Esophagus (tissue), 2 donors: Measurements from ENCODE around the gene DSTN. TPM values are rescaled to one million over a fixed set of nuclear protein-coding genes. Genes with fewer than 3 reads are reported as not detected.

Experiments used
- H3K27ac ChIP-seq, 2 donors: one replicate each; pipeline ENCODE4 v1.5.1; 2013; ENCODE audit warnings: low read depth in 2 of 2, mild to moderate bottlenecking in 2 of 2, inconsistent platforms in 1 of 2, low read length in 1 of 2, moderate library complexity in 1 of 2
- H3K27me3 ChIP-seq, 2 donors: one replicate each; pipeline ENCODE4 v1.6.1; 2013; ENCODE audit warnings: low read length in 2 of 2, control low read depth in 1 of 2, mild to moderate bottlenecking in 1 of 2; ENCODE audit not compliant: insufficient read depth in 2 of 2, control insufficient read depth in 1 of 2
- H3K36me3 ChIP-seq, 2 donors: one replicate each; pipeline ENCODE4 v1.6.1; 2013; ENCODE audit warnings: low read length in 1 of 2; ENCODE audit not compliant: control insufficient read depth in 2 of 2, insufficient read depth in 2 of 2
- H3K4me1 ChIP-seq, 2 donors: one replicate each; pipeline ENCODE4 v1.6.1; 2013; ENCODE audit warnings: low read length in 1 of 2; ENCODE audit not compliant: control insufficient read depth in 2 of 2, insufficient read depth in 2 of 2
- H3K4me3 ChIP-seq, 2 donors: one replicate each; pipeline ENCODE4 v1.5.1; 2013; ENCODE audit warnings: low read length in 2 of 2, mild to moderate bottlenecking in 2 of 2, low read depth in 1 of 2, moderate library complexity in 1 of 2
- H3K9me3 ChIP-seq, 2 donors: one replicate each; pipeline ENCODE4 v1.6.1; 2013; ENCODE audit warnings: mild to moderate bottlenecking in 2 of 2, low read depth in 1 of 2, low read length in 1 of 2, moderate library complexity in 1 of 2; ENCODE audit not compliant: control insufficient read depth in 2 of 2, insufficient read depth in 1 of 2
- WGBS, 2 donors: extraction: QIAGEN DNeasy Blood & Tissue Kit; methylation state at CpG; one replicate each; pipeline ENCODE4 v1.1.7; 2013; 5-methylcytosine and 5-hydroxymethylcytosine counted together
- polyA plus RNA-seq, 2 donors: library from polyadenylated mRNA; stranded (reverse); fragments of 200-250 nt; gene quantifications; one replicate each; pipeline ENCODE4 v1.2.3, GENCODE V29; 2013
- donor health status: healthy with polysubstance abuse.
- donor health status: Bipolar disorder and iron deficiency.

DSTN gene
- polyA plus RNA-seq = 100 to 1,000 TPM; 301 to 455 TPM

- peaks cover 0 to 6% of the 10 kb centered on the region in 2 donors for H3K4me1 ChIP-seq
Measured at GRCh38 chr20:17569616-17570346, at the start of gene DSTN. DSTN (plus strand) TSS chr20:17570075; CDS start chr20:17570209, 134 bp downstream.

GRCh38 chr20:17520583-17520982, 49.3 kb upstream of the DSTN start:
- H3K27me3 ChIP-seq = no peaks in the 10 kb centered on the region
- no peak overlapping the region for H3K27ac ChIP-seq
- peaks cover 0 to 4% of the 10 kb centered on the region in 2 donors for H3K4me1 ChIP-seq
- H3K36me3 ChIP-seq = no peaks in the 10 kb centered on the region
- WGBS, 2 donors = 27 to 41% methylated on average over 3 of the region's 3 CpGs
- no peak overlapping the region for H3K4me3 ChIP-seq
- no peaks in the 10 kb centered on the region for H3K9me3 ChIP-seq

More at GRCh38 chr20:17569616-17570346, at the start of gene DSTN:
- WGBS, 2 donors = 1 to 2% methylated on average over 52 to 70 of the region's 70 CpGs
- Histone ChIP-seq H3K36me3 (no peaks in the 10 kb centered on the region), H3K9me3 (no peaks in the 10 kb centered on the region), H3K4me3 (peak within 1 kb of the TSS; percentile 83 to 97), H3K27me3 (no peaks in the 10 kb centered on the region), H3K27ac (peak within 1 kb of the TSS; percentile 98 to 99)

GRCh38 chr20:17522528-17522927, 47.3 kb upstream of the DSTN start:
- no peaks in the 10 kb centered on the region for H3K9me3 ChIP-seq
- H3K27ac ChIP-seq = no peak overlapping the region
- peaks cover 0 to 4% of the 10 kb centered on the region in 2 donors for H3K4me1 ChIP-seq
- no peaks in the 10 kb centered on the region for H3K36me3 ChIP-seq
- 82 to 83% methylated on average over 3 of the region's 3 CpGs for WGBS, 2 donors
- no peaks in the 10 kb centered on the region for H3K27me3 ChIP-seq
- H3K4me3 ChIP-seq = no peak overlapping the region

DNA sequence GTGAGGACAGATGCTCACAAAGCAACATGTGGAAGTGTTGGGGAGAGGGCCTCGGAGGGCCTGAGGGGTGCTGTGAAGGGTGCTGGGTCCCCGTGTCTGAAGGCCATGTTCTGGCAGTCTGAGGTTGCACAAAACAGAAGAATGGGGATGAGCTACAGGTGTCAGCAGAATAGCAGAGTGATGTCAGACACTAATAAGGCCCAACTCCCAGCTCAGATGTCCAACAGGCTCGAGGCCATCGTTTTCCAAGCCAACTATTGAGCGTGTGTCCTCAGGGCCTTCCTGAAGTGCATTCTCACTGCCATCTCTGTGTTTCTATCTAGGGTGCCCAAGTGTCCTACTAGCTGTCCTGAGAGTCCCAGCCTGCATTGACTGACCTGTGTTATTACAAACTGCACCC, 46.5 kb upstream of the DSTN start:
- Histone ChIP-seq H3K4me3 (no peak overlapping the region), H3K36me3 (no peaks in the 10 kb centered on the region), H3K4me1 (peaks cover 0 to 4% of the 10 kb centered on the region in 2 donors), H3K9me3 (no peaks in the 10 kb centered on the region), H3K27me3 (no peaks in the 10 kb centered on the region), H3K27ac (no peak overlapping the region)
- 81 to 91% methylated on average over 5 of the region's 5 CpGs for WGBS, 2 donors

DNA sequence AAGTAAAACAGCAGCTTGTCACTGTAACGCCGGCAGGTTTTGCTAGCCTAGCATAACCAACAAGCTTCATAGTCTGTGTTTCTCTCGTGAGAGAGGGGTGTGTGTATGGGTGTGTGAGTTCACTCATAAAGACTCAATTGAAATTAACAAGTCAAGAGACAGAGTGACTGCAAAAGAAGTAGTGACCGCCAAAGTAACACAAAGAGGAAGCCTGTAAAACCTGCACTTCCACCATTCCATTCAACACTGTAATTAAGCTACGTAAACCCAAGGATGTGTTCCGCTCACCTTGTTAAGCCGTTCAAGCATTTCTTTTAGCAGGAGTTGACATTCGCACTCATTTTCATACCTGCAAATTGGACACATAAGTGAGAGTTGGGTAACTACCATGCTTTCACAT, 45.3 kb upstream of the DSTN start:
- H3K4me1 ChIP-seq = peaks cover 0 to 4% of the 10 kb centered on the region in 2 donors
- no peak overlapping the region for H3K4me3 ChIP-seq
- H3K9me3 ChIP-seq = no peaks in the 10 kb centered on the region
- WGBS, 2 donors = 60 to 73% methylated on average over 8 of the region's 8 CpGs
- H3K27ac ChIP-seq = peak overlapping the region; percentile 4 to 64
- H3K36me3 ChIP-seq = no peaks in the 10 kb centered on the region
- H3K27me3 ChIP-seq = no peaks in the 10 kb centered on the region

- WGBS, 2 donors = 84 to 86% methylated on average over 5 of the region's 5 CpGs
- Histone ChIP-seq H3K27ac (peak overlapping the region in 1 of 2 donors; percentile 74), H3K36me3 (no peaks in the 10 kb centered on the region), H3K4me1 (peaks cover 0 to 4% of the 10 kb centered on the region in 2 donors), H3K27me3 (no peaks in the 10 kb centered on the region), H3K9me3 (no peaks in the 10 kb centered on the region), H3K4me3 (no peak overlapping the region)
Measured at GRCh38 chr20:17525132-17525531, 44.7 kb upstream of the DSTN start.

- H3K27ac ChIP-seq = peak overlapping the region in 1 of 2 donors; percentile 15
- H3K36me3 ChIP-seq = no peaks in the 10 kb centered on the region
- H3K4me1 ChIP-seq = peaks cover 0 to 5% of the 10 kb centered on the region in 2 donors
- no peak overlapping the region for H3K4me3 ChIP-seq
- H3K9me3 ChIP-seq = no peaks in the 10 kb centered on the region
- no peaks in the 10 kb centered on the region for H3K27me3 ChIP-seq
Measured at GRCh38 chr20:17525650-17526049, 44.2 kb upstream of the DSTN start.

- H3K27me3 ChIP-seq = no peaks in the 10 kb centered on the region
- no peaks in the 10 kb centered on the region for H3K9me3 ChIP-seq
- H3K27ac ChIP-seq = no peak overlapping the region
- H3K4me3 ChIP-seq = no peak overlapping the region
- peaks cover 0 to 2% of the 10 kb centered on the region in 2 donors for H3K4me1 ChIP-seq
- no peaks in the 10 kb centered on the region for H3K36me3 ChIP-seq
Measured at GRCh38 chr20:17529586-17529985, 40.3 kb upstream of the DSTN start.

DNA sequence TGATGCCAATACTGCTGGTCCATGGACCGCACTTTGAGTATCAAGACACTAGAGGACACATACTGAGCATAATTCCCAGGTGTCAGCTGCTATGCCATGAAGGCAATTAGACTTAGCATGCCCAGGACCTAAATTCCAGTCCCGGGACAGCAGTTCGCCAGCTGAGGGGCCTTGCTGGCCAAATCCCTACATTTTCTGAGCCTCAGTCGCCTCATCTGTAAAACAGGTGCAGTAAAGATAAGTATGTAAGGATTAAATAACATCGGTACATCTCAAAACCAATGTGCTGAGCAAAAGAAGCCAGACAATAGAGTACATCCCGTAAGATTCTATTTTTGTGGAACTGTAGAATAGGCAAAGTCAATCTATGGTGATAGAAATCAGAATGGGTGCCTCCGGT, 39.7 kb upstream of the DSTN start:
- Histone ChIP-seq H3K27me3 (no peaks in the 10 kb centered on the region), H3K9me3 (no peaks in the 10 kb centered on the region), H3K36me3 (no peaks in the 10 kb centered on the region), H3K27ac (no peak overlapping the region), H3K4me3 (no peak overlapping the region), H3K4me1 (peaks cover 0 to 2% of the 10 kb centered on the region in 2 donors)
- WGBS, 2 donors = 85 to 87% methylated on average over 7 of the region's 7 CpGs
